Trophoblast cell (in vitro differentiated cells and primary cell): ENCODE measurements around the gene APOA4.
A peak's percentile ranks its signal among the peaks of the same experiment; 100 is the strongest.

Experiments used
- DNase-seq, 2 donors: peaks; one replicate each; pipeline ENCODE4 v3.0.0-alpha.2; 2016
- H2AFZ ChIP-seq: 2 replicates; pipeline ENCODE4 v1.6.1; 2013; ENCODE audit warnings: low read length, moderate library complexity, mild to moderate bottlenecking; ENCODE audit not compliant: insufficient read depth, poor library complexity
- H2AK5ac ChIP-seq: 2 replicates; pipeline ENCODE4 v1.6.1; 2013; ENCODE audit warnings: mild to moderate bottlenecking, low read length
- H2BK120ac ChIP-seq: 2 replicates; pipeline ENCODE4 v1.6.1; 2013; ENCODE audit warnings: low read length, mild to moderate bottlenecking, moderate library complexity; ENCODE audit not compliant: insufficient read depth, poor library complexity
- H2BK12ac ChIP-seq: 2 replicates; pipeline ENCODE4 v1.6.1; 2013; ENCODE audit warnings: mild to moderate bottlenecking, low read length, moderate library complexity
- H2BK5ac ChIP-seq: 2 replicates; pipeline ENCODE4 v1.6.1; 2013; ENCODE audit warnings: low read length, low read depth, moderate library complexity, mild to moderate bottlenecking; ENCODE audit not compliant: poor library complexity
- H3K14ac ChIP-seq: 2 replicates; pipeline ENCODE4 v1.6.1; 2013; ENCODE audit warnings: mild to moderate bottlenecking, low read length
- H3K18ac ChIP-seq: 2 replicates; pipeline ENCODE4 v1.6.1; 2013; ENCODE audit warnings: mild to moderate bottlenecking, low read length
- H3K23ac ChIP-seq: 2 replicates; pipeline ENCODE4 v1.6.1; 2013; ENCODE audit warnings: low read length
- H3K27ac ChIP-seq: 2 replicates; pipeline ENCODE4 v1.5.1; 2013; ENCODE audit warnings: low read depth, mild to moderate bottlenecking, inconsistent platforms, low read length, moderate library complexity
- H3K27me3 ChIP-seq: 2 replicates; pipeline ENCODE4 v1.6.1; 2013; ENCODE audit warnings: inconsistent platforms, mild to moderate bottlenecking, low read length, moderate library complexity; ENCODE audit not compliant: insufficient read depth
- H3K36me3 ChIP-seq, 2 experiments: 1 replicate in 1 of 2; 2 replicates in 1 of 2; pipeline ENCODE4 v1.6.1; 2013; ENCODE audit warnings: low read length in 2 of 2, mild to moderate bottlenecking in 2 of 2, moderate library complexity in 1 of 2; ENCODE audit not compliant: insufficient read depth in 2 of 2, control insufficient read depth in 1 of 2
- H3K4ac ChIP-seq: 2 replicates; pipeline ENCODE4 v1.6.1; 2013; ENCODE audit warnings: low read depth, mild to moderate bottlenecking, low read length, moderate library complexity
- H3K4me1 ChIP-seq, 2 experiments: 1 replicate in 1 of 2; 2 replicates in 1 of 2; pipeline ENCODE4 v1.6.1; 2013; ENCODE audit warnings: low read length in 2 of 2, mild to moderate bottlenecking in 2 of 2, moderate library complexity in 1 of 2; ENCODE audit not compliant: insufficient read depth in 2 of 2, control insufficient read depth in 1 of 2
- H3K4me2 ChIP-seq: 2 replicates; pipeline ENCODE4 v1.6.1; 2013; ENCODE audit warnings: inconsistent platforms, mild to moderate bottlenecking, low read length, moderate library complexity
- H3K4me3 ChIP-seq: 2 replicates; pipeline ENCODE4 v1.5.1; 2013; ENCODE audit warnings: mild to moderate bottlenecking, low read depth, low read length, inconsistent platforms
- H3K79me1 ChIP-seq: one replicate; pipeline ENCODE4 v1.6.1; 2013; ENCODE audit warnings: low read length
- H3K79me2 ChIP-seq: 2 replicates; pipeline ENCODE4 v1.6.1; 2013; ENCODE audit warnings: low read length, mild to moderate bottlenecking; ENCODE audit not compliant: control insufficient read depth, insufficient read depth, poor library complexity
- H3K9ac ChIP-seq: 2 replicates; pipeline ENCODE4 v1.6.1; 2013; ENCODE audit warnings: mild to moderate bottlenecking, low read length
- H3K9me3 ChIP-seq: 2 replicates; pipeline ENCODE4 v1.6.1; 2013; ENCODE audit warnings: low read depth, mild to moderate bottlenecking, control low read depth, inconsistent platforms, low read length; ENCODE audit not compliant: insufficient read depth
- H4K12ac ChIP-seq: 2 replicates; pipeline ENCODE4 v1.6.1; 2013; ENCODE audit warnings: low read depth, mild to moderate bottlenecking, low read length, moderate library complexity
- H4K8ac ChIP-seq: 2 replicates; pipeline ENCODE4 v1.6.1; 2013; ENCODE audit warnings: low read depth, mild to moderate bottlenecking, low read length, moderate library complexity
- H4K91ac ChIP-seq: one replicate; pipeline ENCODE4 v1.6.1; 2013; ENCODE audit warnings: low read depth, mild to moderate bottlenecking, low read length, moderate library complexity
- WGBS: extraction: QIAGEN DNeasy Blood & Tissue Kit; methylation state at CpG from one replicate; pipeline ENCODE4 v1.1.7; 2013; ENCODE audit warnings: missing lambda C conversion rate; ENCODE audit not compliant: insufficient read length, insufficient coverage; ENCODE audit errors: extremely low coverage; 5-methylcytosine and 5-hydroxymethylcytosine counted together

The APOA4 gene

DNA sequence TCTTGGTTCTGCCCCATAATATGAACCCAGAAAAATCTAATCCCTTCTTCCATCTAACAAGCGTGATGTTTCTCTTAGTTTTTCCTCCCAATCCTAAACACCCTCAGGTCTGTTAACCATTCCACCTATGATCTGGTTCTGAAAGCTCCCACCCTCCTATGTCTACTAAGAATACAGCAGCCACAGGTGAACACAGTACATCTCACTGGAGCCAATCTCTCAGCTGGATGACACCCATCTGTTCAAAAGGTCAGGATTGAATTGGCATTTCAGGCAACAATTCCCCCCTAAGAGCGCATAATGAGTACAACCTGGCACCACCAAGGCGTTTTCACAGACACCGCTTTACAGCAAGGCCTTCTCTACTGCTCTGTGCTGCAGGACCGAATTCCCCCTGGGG, 33.3 kb upstream of the APOA4 start:
- Histone ChIP-seq H3K4me3 (no peak overlapping the region), H2BK12ac (no peak overlapping the region), H3K79me1 (no peaks in the 10 kb centered on the region), H4K12ac (no peak overlapping the region), H3K36me3 (peaks cover 18 to 37% of the 10 kb centered on the region in 2 experiments), H3K9me3 (no peaks in the 10 kb centered on the region), H4K91ac (no peak overlapping the region), H4K8ac (no peak overlapping the region), H3K27me3 (no peaks in the 10 kb centered on the region), H2AFZ (no peak overlapping the region), H2AK5ac (no peak overlapping the region), H3K27ac (no peak overlapping the region), H3K79me2 (no peaks in the 10 kb centered on the region), H3K14ac (no peak overlapping the region), H3K4me1 (no peaks in the 10 kb centered on the region), H3K23ac (no peak overlapping the region), H3K18ac (no peak overlapping the region), H3K4me2 (no peak overlapping the region), H3K9ac (no peak overlapping the region), H2BK5ac (no peak overlapping the region), H2BK120ac (no peak overlapping the region), H3K4ac (no peak overlapping the region)
- DNase-seq: peak in 1 of 2 donors; percentile 39
- no CpG with 5 or more reads among the region's 5 CpGs for WGBS

DNA sequence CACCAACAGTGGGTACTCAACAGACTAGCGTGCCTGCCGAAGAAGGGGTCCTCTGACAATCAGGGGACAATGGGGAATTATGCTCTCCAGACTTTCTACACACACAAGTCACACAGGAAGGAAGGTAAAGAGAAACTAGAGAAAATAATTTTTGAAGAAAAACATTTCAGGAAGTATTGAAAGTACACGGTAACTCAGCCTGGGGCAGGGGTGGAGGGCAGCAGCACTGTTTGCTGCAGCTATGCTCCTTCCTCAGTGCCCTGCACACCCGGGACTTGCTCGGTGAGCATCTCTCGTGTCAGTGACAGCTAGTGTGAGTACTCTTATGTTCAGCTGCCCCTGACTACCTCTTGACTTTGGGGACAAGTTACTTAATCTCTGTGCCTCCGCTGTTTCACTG, 32.3 kb upstream of the APOA4 start:
- Histone ChIP-seq H2BK120ac (no peak overlapping the region), H2BK12ac (no peak overlapping the region), H3K27ac (no peak overlapping the region), H3K14ac (no peak overlapping the region), H3K4me1 (no peaks in the 10 kb centered on the region), H3K36me3 (peaks cover 18 to 31% of the 10 kb centered on the region in 2 experiments), H4K12ac (no peak overlapping the region), H3K27me3 (no peaks in the 10 kb centered on the region), H3K9me3 (no peaks in the 10 kb centered on the region), H4K91ac (no peak overlapping the region), H3K23ac (no peak overlapping the region), H3K79me2 (no peaks in the 10 kb centered on the region), H4K8ac (no peak overlapping the region), H3K9ac (no peak overlapping the region), H2AK5ac (no peak overlapping the region), H2BK5ac (no peak overlapping the region), H3K79me1 (no peaks in the 10 kb centered on the region), H3K18ac (no peak overlapping the region), H3K4me3 (no peak overlapping the region), H2AFZ (no peak overlapping the region), H3K4ac (no peak overlapping the region), H3K4me2 (no peak overlapping the region)
- no CpG with 5 or more reads among the region's 7 CpGs for WGBS
- no peak for DNase-seq

DNA sequence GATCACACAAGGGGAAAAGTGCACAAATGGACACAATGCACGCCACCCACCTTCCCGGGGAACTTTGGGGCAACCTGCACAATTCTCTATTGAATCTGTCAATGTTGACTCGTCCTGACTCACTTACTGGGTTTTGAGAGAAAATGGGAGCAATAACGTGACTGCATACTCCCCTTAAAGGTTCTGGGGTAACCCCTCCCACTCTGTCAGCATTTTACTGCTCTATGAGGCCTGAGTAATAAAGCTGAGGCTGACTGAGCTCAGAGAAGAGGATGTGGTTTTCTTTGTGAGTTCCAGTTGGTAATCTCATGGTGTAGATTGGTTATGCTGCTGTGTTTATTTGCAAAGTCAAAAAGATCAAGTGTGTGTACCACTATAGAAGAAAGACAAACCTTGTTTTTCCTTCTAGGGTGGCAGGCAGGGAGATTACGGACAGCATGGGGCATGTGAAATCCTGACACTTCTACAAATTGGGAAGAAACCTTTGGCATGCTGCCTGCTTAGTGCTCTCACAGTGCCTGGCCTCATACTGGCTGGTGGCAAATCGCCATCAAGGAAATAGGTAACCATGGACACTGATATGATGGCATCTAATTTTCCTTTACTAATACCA, 30.5 kb upstream of the APOA4 start:
- Histone ChIP-seq H3K14ac (no peak overlapping the region), H3K27me3 (no peaks in the 10 kb centered on the region), H3K9me3 (no peaks in the 10 kb centered on the region), H2BK12ac (no peak overlapping the region), H3K27ac (no peak overlapping the region), H3K4me2 (no peak overlapping the region), H3K4me3 (no peak overlapping the region), H2AK5ac (no peak overlapping the region), H3K4ac (no peak overlapping the region), H2AFZ (no peak overlapping the region), H2BK5ac (no peak overlapping the region), H3K36me3 (peaks cover 19 to 28% of the 10 kb centered on the region in 2 experiments), H2BK120ac (no peak overlapping the region), H3K79me1 (no peaks in the 10 kb centered on the region), H3K23ac (no peak overlapping the region), H3K18ac (no peak overlapping the region), H4K12ac (no peak overlapping the region), H4K91ac (no peak overlapping the region), H3K4me1 (no peaks in the 10 kb centered on the region), H4K8ac (no peak overlapping the region), H3K79me2 (no peaks in the 10 kb centered on the region), H3K9ac (no peak overlapping the region)
- peak in 1 of 2 donors; percentile 25 for DNase-seq
- no CpG with 5 or more reads among the region's 6 CpGs for WGBS

DNA sequence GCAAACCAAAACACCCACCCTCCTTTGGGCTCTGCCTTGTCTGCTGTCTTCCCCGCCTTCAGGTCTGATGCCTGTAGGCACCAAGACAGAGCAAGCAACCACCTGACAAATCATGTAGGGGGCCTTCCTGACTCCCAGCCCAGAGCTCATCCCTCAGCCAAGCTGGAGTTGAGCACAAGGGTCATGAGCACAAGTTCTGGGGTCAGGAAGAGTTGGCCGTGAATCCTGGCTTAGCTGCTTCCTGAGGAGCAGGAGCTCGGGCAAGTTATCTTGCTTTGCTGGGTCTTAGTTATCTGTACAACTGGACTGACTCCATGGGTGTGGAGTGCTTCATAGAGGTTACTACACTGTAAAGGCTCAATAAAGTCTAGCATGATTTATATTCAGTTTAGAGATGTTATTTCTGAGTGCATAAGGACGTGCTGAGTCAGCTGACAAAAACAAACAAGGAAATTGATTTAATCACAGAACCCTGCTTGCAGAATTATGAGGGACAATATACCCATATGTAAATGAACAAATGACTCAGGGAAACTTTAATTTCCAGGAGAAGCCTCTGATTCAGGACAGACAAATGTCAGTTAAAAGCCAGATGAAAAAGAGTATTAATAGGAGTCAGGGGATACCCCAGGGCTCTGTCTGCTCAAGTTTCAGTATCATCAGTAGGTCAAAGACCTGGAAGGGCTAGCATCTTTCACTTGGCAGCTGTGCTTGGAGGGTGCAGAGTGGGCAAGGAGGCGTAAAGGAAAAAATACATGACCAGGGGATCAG, 29.3 kb upstream of the APOA4 start:
- Histone ChIP-seq H3K9ac (no peak overlapping the region), H3K36me3 (peaks cover 13 to 23% of the 10 kb centered on the region in 2 experiments), H3K14ac (no peak overlapping the region), H3K9me3 (no peaks in the 10 kb centered on the region), H4K91ac (no peak overlapping the region), H3K4me2 (no peak overlapping the region), H4K12ac (no peak overlapping the region), H3K4me1 (no peaks in the 10 kb centered on the region), H3K27me3 (no peaks in the 10 kb centered on the region), H3K79me2 (no peaks in the 10 kb centered on the region), H4K8ac (no peak overlapping the region), H2BK12ac (no peak overlapping the region), H2AK5ac (no peak overlapping the region), H3K23ac (peak overlapping the region; percentile 22), H3K4me3 (no peak overlapping the region), H2AFZ (no peak overlapping the region), H3K4ac (no peak overlapping the region), H3K79me1 (no peaks in the 10 kb centered on the region), H3K27ac (no peak overlapping the region), H2BK120ac (no peak overlapping the region), H3K18ac (no peak overlapping the region), H2BK5ac (no peak overlapping the region)
- WGBS: no CpG with 5 or more reads among the region's 5 CpGs
- DNase-seq: no peak
